ENCODE measurements around the gene MINDY4. TPM values are rescaled to one million over a fixed set of nuclear protein-coding genes. Genes with fewer than 3 reads are reported as not detected.

MINDY4 gene
- total and polyA plus RNA-seq, 2 of the 8 experiments (the other 6 are each of a cell fraction or from before 2014, with no cell fraction given): 1.3 to 3.6 TPM

DNA sequence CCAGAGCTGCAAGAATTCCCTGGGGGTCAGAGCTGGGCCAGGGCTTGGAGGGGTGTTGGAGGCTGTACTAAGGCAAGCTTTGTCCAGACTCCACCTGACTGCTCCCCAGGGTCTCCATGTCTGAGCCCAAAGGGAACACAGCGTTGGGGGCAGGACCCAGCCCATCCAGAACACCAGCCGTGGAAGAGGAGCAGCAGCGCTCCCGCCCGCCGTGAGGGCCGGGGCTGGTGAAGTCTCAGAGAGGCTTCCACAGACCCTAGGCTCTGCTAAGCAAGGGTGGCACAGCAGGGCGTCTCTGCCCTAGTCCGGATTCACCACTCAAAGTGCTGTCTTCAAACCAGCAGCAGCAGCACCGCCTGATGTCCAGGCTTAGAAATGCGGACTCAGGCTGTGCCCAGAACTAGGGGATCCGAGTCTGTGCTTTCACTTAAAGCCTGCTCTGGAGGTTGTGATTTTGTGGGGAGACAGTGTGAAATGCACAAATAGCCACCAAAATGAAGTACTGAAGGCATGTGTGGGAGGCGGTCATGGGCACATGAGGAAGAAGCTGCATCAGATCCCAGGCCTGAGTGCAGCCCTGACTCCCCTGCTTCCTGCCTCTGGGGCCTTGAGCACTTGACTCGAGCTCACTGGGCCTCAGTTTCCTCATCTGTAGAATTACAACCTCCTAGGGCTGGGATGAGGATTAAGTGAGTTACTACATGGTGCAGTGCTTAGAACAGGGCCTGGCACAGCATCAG is 123.8 kb downstream of the MINDY4 start:
- H3K14ac ChIP-seq (ENCODE audit: insufficient read length): no peak overlapping the region
- no peak overlapping the region for H3K4me2 ChIP-seq (ENCODE audit: insufficient read depth in 1 of 2, low read depth in 2 of 2, low read length in 2 of 2)
- no peaks in the 10 kb centered on the region for H3K9me3 ChIP-seq (ENCODE audit: insufficient read depth in 2 of 2, low read depth in 1 of 2, low read length in 1 of 2)
- no peaks in the 10 kb centered on the region; a peak in 1 of 7 replicates for H3K4me1 ChIP-seq (replicated peaks in 1 of 4; ENCODE audit: control insufficient read depth in 3 of 4, insufficient read depth in 4 of 4, low read length in 3 of 4)
- no peaks in the 10 kb centered on the region; a peak in 1 of 8 replicates for H3K36me3 ChIP-seq (ENCODE audit: control insufficient read depth in 2 of 4, insufficient read depth in 4 of 4, low read length in 3 of 4)
- H3K27me3 ChIP-seq (replicated peaks in 1 of 4; ENCODE audit: control insufficient read depth in 3 of 4, extremely low read depth in 1 of 4, insufficient read depth in 3 of 4, low read length in 3 of 4): no peaks in the 10 kb centered on the region; a peak in 1 of 7 replicates
- WGBS, 2 experiments (ENCODE audit: extremely low coverage in 1 of 2, insufficient coverage in 1 of 2, insufficient read length in 1 of 2, insufficient replicate concordance in 2 of 2, low coverage in 1 of 2, low lambda C conversion rate in 2 of 2, missing lambda C conversion rate in 1 of 2): 83% methylated on average over 14 of the region's 14 CpGs; no CpG with 5 or more reads in 1 of the 2 experiments
- DNase-seq (ENCODE audit: low read depth in 1 of 2, low spot score in 2 of 2) (no peak), FAIRE-seq (no peak)
- no peak overlapping the region for H2BK15ac ChIP-seq (ENCODE audit: low read length)
- H4K5ac ChIP-seq (ENCODE audit: insufficient read length, low read depth, low read length): no peak overlapping the region
- H3K4me3 ChIP-seq (ENCODE audit: extremely low read depth in 1 of 4, insufficient read depth in 2 of 4, low read depth in 3 of 4, low read length in 4 of 4): no peak overlapping the region
- no peaks in the 10 kb centered on the region for H3K79me1 ChIP-seq (ENCODE audit: low read depth, low read length)
- H2BK5ac ChIP-seq (ENCODE audit: low read depth, low read length): no peak overlapping the region
- H2BK120ac ChIP-seq (replicated peaks; ENCODE audit: low read depth, low read length): no peak overlapping the region
- H3K56ac ChIP-seq (replicated peaks; ENCODE audit: insufficient read length, low read depth, low read length): no peak overlapping the region
- no peaks in the 10 kb centered on the region for H3K79me2 ChIP-seq (ENCODE audit: control insufficient read depth in 1 of 2, insufficient read depth in 2 of 2, low read length in 2 of 2)
- H4K8ac ChIP-seq (ENCODE audit: extremely low read depth, insufficient read depth, low read length): no peak overlapping the region; the same call in 1 of the 2 replicates
- H2AK5ac ChIP-seq (ENCODE audit: low read depth, low read length): no peak overlapping the region
- no peak overlapping the region for H3K18ac ChIP-seq (ENCODE audit: extremely low read depth, low read length)
- no peak overlapping the region for H3K23ac ChIP-seq (ENCODE audit: insufficient read length)
- no peak overlapping the region for H3K4ac ChIP-seq (replicated peaks; ENCODE audit: insufficient read length, low read depth, low read length)
- H3K9ac ChIP-seq (replicated peaks in 1 of 4; ENCODE audit: extremely low read depth in 1 of 4, low read depth in 3 of 4, low read length in 3 of 4): no peak overlapping the region
- CTCF ChIA-PET (ENCODE audit: partially characterized antibody): interaction anchor here (0.9 to 2.3 kb wide), 12 partner anchors 9 to 228 kb away, joined by 3 to 9 read pairs (median 3); partner anchors contain the start of gene AQP1
- H4K20me1 ChIP-seq (replicated peaks in 1 of 2; ENCODE audit: control insufficient read depth in 1 of 2, insufficient read depth in 2 of 2, low read length in 2 of 2): no peaks in the 10 kb centered on the region
- H3K23me2 ChIP-seq (ENCODE audit: low read depth, low read length): no peaks in the 10 kb centered on the region
- H2AFZ ChIP-seq (ENCODE audit: low read length): no peak overlapping the region
- H2BK12ac ChIP-seq (ENCODE audit: low read depth, low read length): 0 out of 2 replicates have a peak overlapping the region, but pooled peaks have one; percentile 27
- no peak overlapping the region for H3K27ac ChIP-seq (ENCODE audit: low read depth, low read length)
- no peak overlapping the region for H2BK20ac ChIP-seq (ENCODE audit: low read length)
- POLR2A ChIA-PET (ENCODE audit: partially characterized antibody): no interaction called here
- no peak overlapping the region for H4K91ac ChIP-seq (replicated peaks; ENCODE audit: insufficient read length, low read length)
- TF ChIP-seq, protein P1, sequence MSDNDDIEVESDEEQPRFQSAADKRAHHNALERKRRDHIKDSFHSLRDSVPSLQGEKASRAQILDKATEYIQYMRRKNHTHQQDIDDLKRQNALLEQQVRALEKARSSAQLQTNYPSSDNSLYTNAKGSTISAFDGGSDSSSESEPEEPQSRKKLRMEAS (IDR thresholded peaks at IDR 0.05): no peak
- TF ChIP-seq BACH1 (IDR thresholded peaks at IDR 0.05; ENCODE audit: low read length) (no peak), RAD21 (IDR thresholded peaks at IDR 0.05 in 1 of 2, conservative IDR thresholded peaks at IDR 0.05 in 1 of 2; ENCODE audit: low read depth in 2 of 2, low read length in 2 of 2) (peak; percentile 51 to 74)
- TF ChIP-seq, protein P2, sequence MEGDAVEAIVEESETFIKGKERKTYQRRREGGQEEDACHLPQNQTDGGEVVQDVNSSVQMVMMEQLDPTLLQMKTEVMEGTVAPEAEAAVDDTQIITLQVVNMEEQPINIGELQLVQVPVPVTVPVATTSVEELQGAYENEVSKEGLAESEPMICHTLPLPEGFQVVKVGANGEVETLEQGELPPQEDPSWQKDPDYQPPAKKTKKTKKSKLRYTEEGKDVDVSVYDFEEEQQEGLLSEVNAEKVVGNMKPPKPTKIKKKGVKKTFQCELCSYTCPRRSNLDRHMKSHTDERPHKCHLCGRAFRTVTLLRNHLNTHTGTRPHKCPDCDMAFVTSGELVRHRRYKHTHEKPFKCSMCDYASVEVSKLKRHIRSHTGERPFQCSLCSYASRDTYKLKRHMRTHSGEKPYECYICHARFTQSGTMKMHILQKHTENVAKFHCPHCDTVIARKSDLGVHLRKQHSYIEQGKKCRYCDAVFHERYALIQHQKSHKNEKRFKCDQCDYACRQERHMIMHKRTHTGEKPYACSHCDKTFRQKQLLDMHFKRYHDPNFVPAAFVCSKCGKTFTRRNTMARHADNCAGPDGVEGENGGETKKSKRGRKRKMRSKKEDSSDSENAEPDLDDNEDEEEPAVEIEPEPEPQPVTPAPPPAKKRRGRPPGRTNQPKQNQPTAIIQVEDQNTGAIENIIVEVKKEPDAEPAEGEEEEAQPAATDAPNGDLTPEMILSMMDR (IDR thresholded peaks at IDR 0.05; ENCODE audit: control extremely low read depth in 1 of 3, insufficient read depth in 1 of 3, low read depth in 1 of 3, low read length in 3 of 3): peak; percentile 35 to 46 (median 44)

Measured in H1 (cell line).